GF-D8 (cell line): ENCODE results near the gene TPTE2.
"Not testable (repeated sequence)": the region's sequence is repeated elsewhere in the genome, so short reads cannot be mapped to it uniquely, and the experiment has no call there.

Experiments
- DNase-seq: peaks from one replicate; lab custom pipeline; 2025; lab: John Stamatoyannopoulos, UW

TPTE2 gene

DNA sequence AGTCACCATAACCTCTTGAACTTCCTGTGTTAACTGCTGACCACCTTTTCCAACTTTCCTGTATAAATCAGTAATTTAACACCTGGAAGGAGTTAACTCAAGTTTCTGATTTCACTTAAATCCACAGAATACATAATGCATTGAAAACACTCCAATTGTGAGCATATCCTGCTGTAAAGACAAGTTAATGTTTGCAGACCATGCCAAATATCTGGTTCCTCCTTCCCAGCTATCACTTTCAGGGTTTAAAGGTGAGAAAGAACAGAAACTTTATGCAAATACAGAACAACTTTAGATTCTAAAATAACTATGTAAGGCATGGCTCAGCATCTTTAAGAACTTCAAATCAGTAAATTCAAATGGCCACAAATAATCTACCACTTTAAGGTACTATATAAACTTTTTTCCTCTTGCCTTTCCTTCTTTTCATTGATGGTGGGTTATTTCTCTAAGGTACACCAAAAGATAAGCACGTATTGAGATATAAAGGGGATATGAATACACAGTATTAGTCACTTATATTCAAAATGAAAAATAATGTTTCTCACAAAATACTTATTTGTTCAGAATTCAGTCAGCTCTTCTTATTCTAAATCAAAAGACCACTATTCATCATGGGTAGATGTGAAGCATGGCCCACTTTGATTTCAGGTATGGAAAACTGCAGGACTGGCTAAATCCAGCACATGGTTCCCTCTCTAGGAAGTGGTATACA, 6.6 kb upstream of the TPTE2 start:
- no peak for DNase-seq

DNA sequence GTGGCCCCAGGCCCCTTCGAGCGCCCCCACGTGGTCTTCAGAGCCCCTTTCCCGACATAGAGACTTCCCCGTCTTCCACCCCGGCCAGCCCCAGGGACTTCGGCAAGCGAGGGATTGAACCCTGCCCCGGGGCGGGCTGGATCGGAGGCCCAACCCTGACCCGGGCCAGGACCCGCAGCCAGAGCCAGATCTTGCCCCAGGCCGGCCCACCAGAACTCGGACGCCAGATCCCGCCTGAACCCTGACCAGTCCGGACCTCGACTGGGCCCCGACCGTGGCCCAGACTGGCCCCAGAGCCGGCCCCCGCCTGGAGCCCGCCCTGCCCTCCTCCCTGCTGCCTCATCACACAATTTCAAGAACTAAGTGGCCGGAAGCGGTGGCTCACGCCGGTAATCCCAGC, 253 bp upstream of the TPTE2 start:
- DNase-seq = no peak

DNA sequence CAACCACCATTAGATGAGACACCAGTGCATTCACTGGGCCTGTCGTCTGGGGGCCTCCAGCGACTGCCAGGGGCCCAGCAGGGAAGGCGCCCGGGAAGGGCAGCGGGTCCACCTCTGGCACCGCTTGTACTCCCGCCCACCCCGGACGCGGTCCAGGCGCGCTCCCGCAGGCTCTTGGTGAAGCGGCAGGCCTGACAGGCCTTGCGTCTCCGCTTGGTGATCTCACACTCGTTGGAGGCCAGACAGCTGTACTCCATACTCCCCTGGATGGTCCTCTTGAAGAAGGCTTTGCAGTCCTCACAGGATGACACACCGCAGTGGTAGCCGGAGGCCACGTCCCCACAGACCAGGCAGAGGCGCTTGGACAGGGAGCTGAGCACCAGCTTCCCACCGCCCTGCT, 660 bp downstream of the TPTE2 start:
- not testable (repeated sequence) for DNase-seq

DNA sequence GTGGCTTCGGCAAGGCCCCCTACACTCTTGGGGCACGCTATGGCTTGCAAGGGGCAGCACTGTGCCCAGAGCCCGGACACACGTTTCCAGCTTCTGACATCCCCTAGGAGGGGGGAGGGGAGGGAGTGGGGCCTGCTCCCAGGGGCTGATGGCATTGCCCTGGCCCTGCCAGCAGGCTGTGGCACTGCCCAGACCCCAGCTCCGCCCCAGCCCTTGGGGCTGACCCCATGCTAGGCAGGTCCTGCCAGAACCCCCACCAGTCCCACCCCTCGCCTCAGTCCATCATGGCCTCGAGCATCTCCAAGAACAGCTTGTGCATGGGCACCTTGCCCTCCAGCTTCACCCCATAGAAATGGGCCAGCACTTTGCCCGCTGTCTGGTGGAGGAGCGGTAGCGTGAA, 1.6 kb downstream of the TPTE2 start:
- DNase-seq = not testable (repeated sequence)

DNA sequence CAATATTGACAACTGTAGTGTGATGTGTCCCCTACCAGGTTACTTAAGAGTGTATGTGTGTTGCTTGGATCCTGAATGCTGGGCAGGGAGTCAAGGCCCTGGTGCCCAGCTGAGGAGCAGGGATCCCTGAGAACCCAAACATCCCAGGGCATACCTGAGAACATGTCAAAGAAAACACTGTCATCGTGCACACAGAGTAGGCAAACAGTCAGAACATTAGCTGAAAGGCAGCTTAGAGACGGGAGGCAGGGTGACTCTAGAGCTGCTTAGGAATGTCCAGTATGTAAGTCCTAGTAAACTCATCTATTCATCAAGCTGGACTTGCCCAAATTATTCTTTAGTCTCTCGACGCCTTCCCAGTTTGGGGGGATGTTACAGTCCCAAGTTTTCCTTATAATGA, 4.0 kb downstream of the TPTE2 start:
- DNase-seq = not testable (repeated sequence)

DNA sequence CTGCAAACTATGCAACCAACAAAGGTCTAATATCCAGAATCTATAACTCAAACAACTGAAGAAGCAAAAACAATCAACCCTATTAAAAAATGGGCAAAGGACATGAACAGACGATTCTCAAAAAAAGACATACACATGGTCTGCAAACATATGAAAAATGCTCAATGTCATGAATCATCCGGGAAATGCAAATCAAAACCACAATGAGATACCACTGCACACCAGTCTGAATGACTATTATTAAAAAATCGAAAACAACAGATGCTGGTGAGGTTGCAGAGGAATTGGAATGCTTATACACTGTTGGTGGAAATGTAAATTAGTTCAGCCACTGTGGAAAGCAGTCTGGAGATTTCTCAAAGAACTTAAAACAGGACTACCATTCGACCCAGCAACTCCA, 12.1 kb downstream of the TPTE2 start:
- not testable (repeated sequence) for DNase-seq

DNA sequence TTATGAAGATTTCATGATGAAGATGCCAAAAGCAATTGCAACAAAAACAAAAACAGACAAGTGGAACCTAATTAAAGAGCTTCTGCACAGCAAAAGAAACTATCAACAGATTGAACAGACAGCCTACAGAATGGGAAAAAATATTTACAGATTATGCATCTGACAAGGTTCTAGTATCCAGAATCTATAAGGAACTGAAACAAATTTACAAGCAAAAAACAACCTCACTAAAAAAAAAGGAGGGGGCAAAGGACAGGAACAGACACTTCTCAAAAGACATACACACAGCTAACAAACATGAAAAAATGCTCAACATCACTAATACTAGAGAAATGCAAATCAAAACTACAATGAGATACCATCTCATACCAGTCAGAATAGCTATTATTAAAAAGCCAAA, 35.7 kb downstream of the TPTE2 start:
- DNase-seq = not testable (repeated sequence)

DNA sequence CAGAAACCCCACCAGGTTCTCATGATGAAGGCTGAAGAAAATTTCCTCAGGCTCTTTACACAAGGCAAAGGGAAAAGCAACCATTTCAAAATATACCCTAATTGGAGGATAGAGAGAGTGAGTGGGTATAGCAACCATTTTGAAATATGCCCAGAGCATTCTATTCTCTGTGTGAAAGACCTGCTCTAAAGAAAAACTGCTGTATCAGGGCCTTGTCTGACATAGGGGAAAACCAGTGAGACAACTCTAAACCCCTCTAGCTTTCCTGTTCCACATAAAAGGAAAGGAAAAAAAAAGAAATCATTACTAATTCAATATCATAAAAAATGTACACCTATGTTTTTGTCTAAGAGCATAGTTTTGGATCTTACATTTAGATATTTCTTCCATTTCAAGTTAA, 42.3 kb downstream of the TPTE2 start:
- DNase-seq = no peak

DNA sequence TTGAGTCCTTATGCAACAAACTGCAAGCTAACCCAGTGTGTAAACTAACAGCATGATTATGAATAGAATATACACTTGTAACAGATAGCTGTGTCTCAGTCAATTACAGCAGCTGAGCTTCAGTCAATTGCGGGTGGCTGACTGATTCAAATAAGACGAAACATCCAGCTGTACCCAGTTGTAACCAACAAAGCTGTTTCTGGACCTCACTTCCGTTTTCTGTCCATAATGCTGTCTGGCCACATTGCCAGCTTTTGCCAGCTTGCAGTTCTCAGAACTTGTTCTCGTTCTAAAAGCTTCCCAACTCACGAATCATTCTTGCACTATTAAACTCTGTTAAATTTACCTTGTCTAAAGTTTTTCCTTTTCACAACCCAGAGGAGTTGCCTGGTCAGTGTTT, 53.7 kb downstream of the TPTE2 start:
- not testable (repeated sequence) for DNase-seq

DNA sequence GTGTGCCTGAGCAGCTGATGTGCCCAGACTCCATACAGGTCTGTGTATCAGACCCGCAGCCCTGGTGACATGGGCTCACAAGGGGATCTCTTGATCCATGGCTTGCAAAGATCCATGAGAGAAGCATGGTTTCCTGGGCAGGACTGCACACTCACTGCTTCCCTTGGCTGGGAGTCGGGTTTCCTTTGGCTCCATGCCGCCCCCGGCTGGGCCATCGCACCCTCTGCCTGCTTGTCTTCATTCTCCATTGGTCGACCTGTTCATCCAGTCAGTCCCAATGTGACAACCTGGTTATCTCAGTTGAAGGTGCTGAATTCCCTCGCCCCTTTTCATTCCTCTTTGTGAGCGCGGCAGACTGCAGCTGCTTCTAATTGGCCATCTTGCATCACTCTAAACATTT, 101.2 kb downstream of the TPTE2 start:
- not testable (repeated sequence) for DNase-seq

DNA sequence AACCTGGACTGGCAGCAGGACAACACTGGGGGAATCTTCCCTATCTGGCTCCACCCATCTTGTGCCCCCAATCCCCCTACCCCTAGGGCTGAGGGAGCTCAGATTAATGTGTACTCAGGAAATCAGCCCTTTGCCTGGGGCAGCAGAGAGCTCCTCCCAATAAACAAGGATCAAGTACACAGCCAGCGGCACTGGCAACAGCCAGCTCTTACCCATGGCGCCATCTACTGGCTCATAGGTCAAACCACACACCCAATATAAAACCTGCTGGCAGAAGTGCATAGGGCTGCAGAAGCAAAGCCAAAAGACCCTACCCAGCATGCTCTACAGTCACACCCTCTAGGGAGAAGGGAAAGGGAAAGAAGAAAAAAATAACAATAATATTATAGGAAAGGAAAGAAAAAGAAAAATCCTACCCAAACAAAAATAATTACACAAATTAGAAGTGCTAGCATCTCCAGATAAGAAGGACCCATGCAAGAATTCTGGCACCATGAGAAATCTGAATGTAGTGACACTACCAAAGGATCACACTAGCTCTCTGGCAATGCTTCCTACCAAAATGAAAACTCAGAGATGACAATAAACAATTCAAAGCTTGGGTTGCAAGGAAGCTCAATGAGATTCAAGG, 122.2 kb downstream of the TPTE2 start:
- DNase-seq = not testable (repeated sequence)

DNA sequence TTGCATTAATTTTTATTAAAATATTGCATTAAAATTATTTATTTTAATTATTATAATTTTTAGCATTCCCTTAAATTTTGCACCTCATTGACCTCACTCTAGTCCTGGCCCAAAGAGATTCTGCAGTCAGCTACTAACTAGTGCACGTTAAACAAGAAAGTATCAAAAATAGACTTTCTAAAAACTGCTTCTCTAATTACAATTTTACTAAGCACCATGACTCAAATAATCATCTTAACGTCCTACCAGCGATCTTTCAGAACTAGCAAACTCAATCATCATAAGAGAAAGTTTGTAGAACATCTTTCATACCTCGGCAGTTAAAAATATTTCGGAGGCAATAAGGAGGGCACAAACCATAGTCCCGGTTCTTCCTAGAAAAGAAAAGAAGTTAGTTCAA, 123.6 kb downstream of the TPTE2 start:
- DNase-seq = not testable (repeated sequence)

DNA sequence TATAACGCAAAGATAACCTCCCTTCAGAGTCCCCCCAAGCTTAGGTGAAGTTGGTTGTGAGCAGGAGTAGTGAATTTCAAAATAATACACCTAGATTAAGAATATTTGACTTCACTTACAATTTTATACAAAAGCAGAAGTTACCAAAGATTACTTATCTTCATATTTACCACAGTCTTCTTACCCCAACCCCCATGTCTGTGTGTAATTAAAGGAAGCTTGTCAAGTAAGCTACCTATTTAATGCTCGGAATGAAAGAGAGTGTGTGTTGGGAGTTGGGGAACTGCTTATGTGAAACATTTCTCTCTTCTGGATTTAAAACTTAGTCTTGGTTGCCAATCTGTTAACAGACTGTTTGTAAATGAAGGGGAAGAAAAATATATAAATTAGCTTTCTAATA, 139.1 kb downstream of the TPTE2 start:
- not testable (repeated sequence) for DNase-seq

DNA sequence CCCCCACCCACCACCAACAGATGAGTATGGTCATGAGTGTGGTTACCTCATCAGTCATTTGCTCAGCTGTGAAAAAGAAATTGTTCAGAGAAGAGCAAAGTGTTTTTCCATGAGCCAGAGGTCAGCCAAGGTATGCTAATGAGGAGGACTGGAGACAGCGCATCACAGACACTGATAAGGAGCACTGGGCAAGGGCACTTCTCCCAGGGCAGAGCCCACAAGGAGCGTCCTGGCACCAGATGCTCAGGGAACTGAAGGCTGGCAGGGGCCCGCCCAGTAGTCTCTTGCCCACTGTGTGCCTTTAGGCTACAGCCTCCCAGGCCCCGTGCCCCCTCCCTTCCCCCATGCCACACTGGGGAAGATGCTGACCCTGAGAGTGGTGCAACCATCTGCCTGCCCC, 148.8 kb downstream of the TPTE2 start:
- not testable (repeated sequence) for DNase-seq

DNA sequence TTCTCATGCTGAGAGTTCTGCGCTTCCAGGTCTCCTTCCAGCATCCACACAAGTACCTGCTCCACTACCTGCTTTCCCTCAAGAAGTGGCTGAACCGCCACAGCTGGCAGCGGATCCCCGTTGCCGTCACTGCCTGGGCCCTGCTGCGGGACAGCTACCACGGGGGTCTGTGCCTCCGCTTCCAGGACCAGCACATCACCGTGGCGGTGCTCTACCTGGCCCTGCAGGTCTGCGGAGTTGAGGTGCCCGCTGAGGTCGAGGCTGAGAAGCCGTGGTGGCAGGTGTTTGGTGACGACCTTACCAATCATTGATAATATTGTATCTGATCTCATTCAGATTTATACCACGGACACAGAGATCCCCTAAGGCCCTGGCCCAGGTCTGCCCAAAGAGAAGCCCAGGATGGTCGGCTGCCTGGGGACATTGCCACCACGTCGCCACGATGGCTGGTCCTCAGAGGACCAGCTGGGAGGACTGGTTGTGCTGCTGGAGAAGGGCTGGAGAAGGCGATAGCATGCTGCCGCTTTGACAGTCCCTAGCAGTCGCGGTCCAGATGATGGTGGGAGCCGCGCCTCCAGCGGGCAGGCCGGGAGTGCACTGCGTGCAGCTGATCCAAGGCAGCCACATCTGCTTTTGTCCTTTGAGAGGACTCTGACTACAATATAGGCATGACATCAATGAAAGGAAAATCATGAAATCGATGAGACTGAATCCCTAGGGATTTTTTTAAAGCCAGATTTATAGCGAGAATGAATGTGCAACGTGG, 178.4 kb downstream of the TPTE2 start:
- DNase-seq = not testable (repeated sequence)

DNA sequence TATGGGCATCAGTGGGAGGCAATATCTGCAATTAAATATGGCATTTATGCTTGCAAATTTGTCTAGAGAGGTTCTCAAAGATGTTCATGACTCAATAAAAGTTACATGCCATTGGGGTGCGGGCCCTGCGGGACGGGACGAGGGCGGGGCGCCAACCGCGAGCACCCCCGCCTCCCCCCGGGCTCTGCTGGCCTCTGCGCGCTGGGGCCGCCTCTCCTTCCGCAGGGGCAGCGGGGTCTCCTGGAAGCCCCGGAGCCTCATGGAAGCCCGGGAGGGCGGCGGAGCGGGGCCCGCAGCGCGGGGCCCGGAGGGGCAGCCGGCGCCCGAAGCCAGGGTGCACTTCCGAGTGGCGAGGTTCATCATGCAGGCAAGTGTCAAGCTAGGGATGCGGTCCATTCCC, 179.2 kb downstream of the TPTE2 start:
- DNase-seq = no peak
